ENCODE results near the gene FBLN5.

DNA sequence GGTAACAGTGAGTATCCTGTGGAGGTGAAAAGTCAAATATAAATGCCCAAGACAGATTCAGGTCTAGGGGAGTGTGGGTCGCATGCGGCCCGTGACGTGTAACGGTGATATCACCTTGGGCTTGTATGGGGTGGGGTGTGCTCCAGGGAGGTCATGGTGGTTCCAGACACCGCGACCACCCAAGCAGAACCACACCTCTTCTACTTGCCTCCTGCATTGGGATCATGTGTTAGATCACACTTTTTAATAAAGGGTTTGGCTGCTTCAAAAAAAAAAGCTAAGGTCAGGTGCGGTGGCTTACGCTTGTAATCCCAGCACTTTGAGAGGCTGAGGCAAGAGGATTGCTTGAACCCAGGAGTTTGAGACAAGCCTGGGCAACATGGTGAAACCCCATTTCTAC lies 4.5 kb downstream of the FBLN5 start:
- TF ChIP-seq BACH1 (tag; IDR thresholded peaks at IDR 0.05) = no peak
- TF ChIP-seq BHLHE40 (IDR thresholded peaks at IDR 0.05; ENCODE audit: low read length) = no peak

Measured in K562 (cell line).